HepG2 (cell line): ENCODE results near the gene NEK9. TPM values are rescaled to one million over a fixed set of nuclear protein-coding genes. Genes with fewer than 3 reads are reported as not detected.
A peak's percentile ranks its signal among the peaks of the same experiment; 100 is the strongest.

Source experiments
- ARNTL ChIP-seq: sonication (generic); formaldehyde crosslinking; IDR thresholded peaks from 2 replicates; pipeline ENCODE4 v1.4.0; 2020; ENCODE audit warnings: mild to moderate bottlenecking, missing genetic modification reagents
- HNRNPLL ChIP-seq: fragments of 200-400 bp; formaldehyde crosslinking; IDR thresholded peaks from 2 replicates; pipeline ENCODE4 v1.6.1; 2017; ENCODE audit warnings: mild to moderate bottlenecking, low read depth, low read length; ENCODE audit not compliant: poor library complexity, severe bottlenecking
- HOXA5 ChIP-seq: sonication (generic); formaldehyde crosslinking; IDR thresholded peaks from 2 replicates; pipeline ENCODE4 v1.4.0; 2020; ENCODE audit warnings: missing genetic modification reagents
- JUND ChIP-seq: sonication (generic); formaldehyde crosslinking; IDR thresholded peaks from 2 replicates; pipeline ENCODE4 v1.8.0; 2022; ENCODE audit warnings: mild to moderate bottlenecking, missing genetic modification reagents
- KAT7 ChIP-seq: IDR thresholded peaks from 2 replicates; pipeline ENCODE4 v1.6.1; 2018; ENCODE audit warnings: borderline replicate concordance, missing compliant biosample characterization
- NONO ChIP-seq, 2 experiments: fragments of 450-650 bp in 1 of 2; sonication (generic) in 1 of 2; formaldehyde crosslinking in 1 of 2; IDR thresholded peaks in 1 of 2; conservative IDR thresholded peaks in 1 of 2; 2 replicates each; pipeline versions ENCODE4 v1.6.1 to v1.8.0; 2017 to 2022; ENCODE audit warnings: mild to moderate bottlenecking in 1 of 2, missing genetic modification reagents in 1 of 2, moderate library complexity in 1 of 2
- RFXAP ChIP-seq: sonication (generic); formaldehyde crosslinking; IDR thresholded peaks from 2 replicates; pipeline ENCODE4 v1.4.0; 2020; ENCODE audit warnings: missing genetic modification reagents, borderline replicate concordance
- TAF1 ChIP-seq: sonication (generic); formaldehyde crosslinking; IDR thresholded peaks from 2 replicates; pipeline ENCODE4 v1.4.0; 2020; ENCODE audit warnings: missing genetic modification reagents
- ZFP90 ChIP-seq: sonication (generic); formaldehyde crosslinking; IDR thresholded peaks from 2 replicates; pipeline ENCODE4 v1.8.0; 2022; ENCODE audit warnings: missing genetic modification reagents, mild to moderate bottlenecking, inconsistent platforms, borderline replicate concordance
- ZNF207 ChIP-seq: fragments of 450-650 bp; IDR thresholded peaks from 2 replicates; pipeline ENCODE4 v1.6.1; 2016; ENCODE audit warnings: antibody characterized with exemption, borderline replicate concordance
- ZNF451 ChIP-seq: sonication (generic); formaldehyde crosslinking; IDR thresholded peaks from 2 replicates; pipeline ENCODE4 v1.5.0; 2020; ENCODE audit warnings: mild to moderate bottlenecking, missing genetic modification reagents
- ZNF678 ChIP-seq: sonication (generic); formaldehyde crosslinking; IDR thresholded peaks from 2 replicates; pipeline ENCODE4 v1.4.0; 2020; ENCODE audit warnings: mild to moderate bottlenecking, missing genetic modification reagents
- ZNF75D ChIP-seq: sonication (generic); formaldehyde crosslinking; IDR thresholded peaks from 2 replicates; pipeline ENCODE4 v1.8.1; 2023; ENCODE audit warnings: missing genetic modification reagents, mild to moderate bottlenecking, borderline replicate concordance
- polyA plus RNA-seq, 8 experiments: library from polyadenylated mRNA; depleted of rRNA in 3 of 8; stranded (reverse) in 7 of 8; unstranded in 1 of 8; fragments of >200 nt; fragmentation: Illumina TruSeq in 4 of 8; extraction: Trizol in 4 of 8; gene quantifications; 2 replicates each; pipeline versions ENCODE4 v1.2.1 to v1.2.3, GENCODE V29; 2011 to 2016; ENCODE audit warnings: low read depth in 4 of 8, missing spikeins in 1 of 8, mixed read lengths in 1 of 8; ENCODE audit not compliant: insufficient read depth in 1 of 8
- total RNA-seq, 5 experiments: library from RNA; depleted of rRNA; stranded (reverse); fragments of >200 nt; fragmentation: Illumina TruSeq; extraction: Trizol; gene quantifications; 2 replicates each; pipeline ENCODE4 v1.2.3, GENCODE V29; 2016; ENCODE audit warnings: low read depth in 1 of 5
- TF ChIP-seq, protein P1 (sequence below): sonication (generic); formaldehyde crosslinking; IDR thresholded peaks from 2 replicates; pipeline ENCODE4 v1.5.0; 2020; ENCODE audit warnings: mild to moderate bottlenecking, missing genetic modification reagents, moderate library complexity
- TF ChIP-seq, protein P2 (sequence below): IDR thresholded peaks from 2 replicates; pipeline ENCODE4 v1.6.1; 2016; ENCODE audit warnings: low read depth, borderline replicate concordance
- TF ChIP-seq, protein P3 (sequence below): sonication (generic); formaldehyde crosslinking; IDR thresholded peaks from 2 replicates; pipeline ENCODE4 v1.4.0; 2020; ENCODE audit warnings: mild to moderate bottlenecking, missing genetic modification reagents
- TF ChIP-seq, protein P4 (sequence below): sonication (generic); formaldehyde crosslinking; IDR thresholded peaks from 2 replicates; pipeline ENCODE4 v1.5.1; 2020; ENCODE audit warnings: mild to moderate bottlenecking, missing genetic modification reagents
- TF ChIP-seq, protein P5 (sequence below): sonication (generic); formaldehyde crosslinking; IDR thresholded peaks from 2 replicates; pipeline ENCODE4 v1.4.0; 2020; ENCODE audit warnings: mild to moderate bottlenecking, missing genetic modification reagents
- TF ChIP-seq, protein P6 (sequence below): sonication (generic); formaldehyde crosslinking; IDR thresholded peaks from 2 replicates; pipeline ENCODE4 v1.5.1; 2020; ENCODE audit warnings: missing genetic modification reagents, mild to moderate bottlenecking, borderline replicate concordance

Gene NEK9
- total and polyA plus RNA-seq, 2 of the 13 experiments (the other 11 are each of a cell fraction or from before 2014, with no cell fraction given): 16.5 to 27.3 TPM

DNA sequence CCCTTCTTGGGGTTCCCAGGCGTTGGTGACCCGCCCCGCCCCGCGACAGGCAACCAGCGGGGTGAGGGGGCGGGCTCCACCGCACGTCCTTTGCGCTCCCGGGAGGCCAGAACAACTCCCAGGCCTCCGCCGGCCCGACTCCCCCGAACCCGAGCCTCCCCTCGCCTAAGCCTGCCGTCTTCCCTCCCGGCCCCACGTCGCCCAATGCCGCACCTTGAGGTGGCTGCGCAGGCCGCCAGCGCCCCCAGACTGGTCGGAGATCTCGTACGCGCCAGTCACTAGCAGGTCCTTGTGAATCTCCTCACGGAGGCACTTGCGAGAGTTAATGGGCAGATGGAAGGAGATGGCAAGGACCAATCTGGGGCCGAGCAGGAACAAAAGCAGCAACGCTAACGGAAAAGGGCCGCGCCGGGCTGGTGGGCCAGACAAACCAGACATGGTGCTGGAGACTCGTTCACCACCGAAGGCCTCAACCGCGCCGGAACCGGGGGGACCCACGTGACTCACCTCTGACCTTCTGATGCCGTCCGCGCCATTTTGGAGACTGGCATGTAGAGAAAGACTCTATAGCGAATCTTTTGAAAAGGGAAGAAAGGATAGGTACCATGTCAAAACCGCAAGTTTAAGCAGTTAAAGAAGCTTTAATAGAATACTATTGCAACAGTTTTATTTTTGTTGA is 49.4 kb upstream of the NEK9 start, which contains the start of gene TMED10 (continued):
- TF ChIP-seq RFXAP (peak; percentile 84), JUND (CRISPR knock-in tag) (0 out of 2 replicates have a peak, but pooled peaks have one; percentile 4), ZNF75D (no peak), KAT7 (CRISPR knock-in tag) (no peak; the same call in 1 of the 2 replicates), ARNTL (peak; percentile 38; the same call in 1 of the 2 replicates), ZFP90 (CRISPR knock-in tag) (peak; percentile 90), HNRNPLL (peak; percentile 86), ZNF678 (CRISPR knock-in tag) (peak; percentile 70; the same call in 1 of the 2 replicates), HOXA5 (peak; percentile 93), NONO (IDR thresholded peaks at IDR 0.05) (no peak), NONO (CRISPR knock-in tag; conservative IDR thresholded peaks at IDR 0.05) (peak; percentile 70), TAF1 (CRISPR knock-in tag) (peak; percentile 90), ZNF207 (no peak), ZNF451 (CRISPR knock-in tag) (peak; percentile 80; the same call in 1 of the 2 replicates)
- TF ChIP-seq, protein P1, sequence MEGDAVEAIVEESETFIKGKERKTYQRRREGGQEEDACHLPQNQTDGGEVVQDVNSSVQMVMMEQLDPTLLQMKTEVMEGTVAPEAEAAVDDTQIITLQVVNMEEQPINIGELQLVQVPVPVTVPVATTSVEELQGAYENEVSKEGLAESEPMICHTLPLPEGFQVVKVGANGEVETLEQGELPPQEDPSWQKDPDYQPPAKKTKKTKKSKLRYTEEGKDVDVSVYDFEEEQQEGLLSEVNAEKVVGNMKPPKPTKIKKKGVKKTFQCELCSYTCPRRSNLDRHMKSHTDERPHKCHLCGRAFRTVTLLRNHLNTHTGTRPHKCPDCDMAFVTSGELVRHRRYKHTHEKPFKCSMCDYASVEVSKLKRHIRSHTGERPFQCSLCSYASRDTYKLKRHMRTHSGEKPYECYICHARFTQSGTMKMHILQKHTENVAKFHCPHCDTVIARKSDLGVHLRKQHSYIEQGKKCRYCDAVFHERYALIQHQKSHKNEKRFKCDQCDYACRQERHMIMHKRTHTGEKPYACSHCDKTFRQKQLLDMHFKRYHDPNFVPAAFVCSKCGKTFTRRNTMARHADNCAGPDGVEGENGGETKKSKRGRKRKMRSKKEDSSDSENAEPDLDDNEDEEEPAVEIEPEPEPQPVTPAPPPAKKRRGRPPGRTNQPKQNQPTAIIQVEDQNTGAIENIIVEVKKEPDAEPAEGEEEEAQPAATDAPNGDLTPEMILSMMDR (CRISPR knock-in tag): peak; percentile 57
- TF ChIP-seq, protein P2, sequence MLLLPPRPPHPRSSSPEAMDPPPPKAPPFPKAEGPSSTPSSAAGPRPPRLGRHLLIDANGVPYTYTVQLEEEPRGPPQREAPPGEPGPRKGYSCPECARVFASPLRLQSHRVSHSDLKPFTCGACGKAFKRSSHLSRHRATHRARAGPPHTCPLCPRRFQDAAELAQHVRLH (CRISPR knock-in tag): 0 out of 2 replicates have a peak, but pooled peaks have one; percentile 19
- TF ChIP-seq, protein P3, sequence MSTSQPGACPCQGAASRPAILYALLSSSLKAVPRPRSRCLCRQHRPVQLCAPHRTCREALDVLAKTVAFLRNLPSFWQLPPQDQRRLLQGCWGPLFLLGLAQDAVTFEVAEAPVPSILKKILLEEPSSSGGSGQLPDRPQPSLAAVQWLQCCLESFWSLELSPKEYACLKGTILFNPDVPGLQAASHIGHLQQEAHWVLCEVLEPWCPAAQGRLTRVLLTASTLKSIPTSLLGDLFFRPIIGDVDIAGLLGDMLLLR: peak; percentile 37; the same call in 1 of the 2 replicates
- TF ChIP-seq, protein P4, sequence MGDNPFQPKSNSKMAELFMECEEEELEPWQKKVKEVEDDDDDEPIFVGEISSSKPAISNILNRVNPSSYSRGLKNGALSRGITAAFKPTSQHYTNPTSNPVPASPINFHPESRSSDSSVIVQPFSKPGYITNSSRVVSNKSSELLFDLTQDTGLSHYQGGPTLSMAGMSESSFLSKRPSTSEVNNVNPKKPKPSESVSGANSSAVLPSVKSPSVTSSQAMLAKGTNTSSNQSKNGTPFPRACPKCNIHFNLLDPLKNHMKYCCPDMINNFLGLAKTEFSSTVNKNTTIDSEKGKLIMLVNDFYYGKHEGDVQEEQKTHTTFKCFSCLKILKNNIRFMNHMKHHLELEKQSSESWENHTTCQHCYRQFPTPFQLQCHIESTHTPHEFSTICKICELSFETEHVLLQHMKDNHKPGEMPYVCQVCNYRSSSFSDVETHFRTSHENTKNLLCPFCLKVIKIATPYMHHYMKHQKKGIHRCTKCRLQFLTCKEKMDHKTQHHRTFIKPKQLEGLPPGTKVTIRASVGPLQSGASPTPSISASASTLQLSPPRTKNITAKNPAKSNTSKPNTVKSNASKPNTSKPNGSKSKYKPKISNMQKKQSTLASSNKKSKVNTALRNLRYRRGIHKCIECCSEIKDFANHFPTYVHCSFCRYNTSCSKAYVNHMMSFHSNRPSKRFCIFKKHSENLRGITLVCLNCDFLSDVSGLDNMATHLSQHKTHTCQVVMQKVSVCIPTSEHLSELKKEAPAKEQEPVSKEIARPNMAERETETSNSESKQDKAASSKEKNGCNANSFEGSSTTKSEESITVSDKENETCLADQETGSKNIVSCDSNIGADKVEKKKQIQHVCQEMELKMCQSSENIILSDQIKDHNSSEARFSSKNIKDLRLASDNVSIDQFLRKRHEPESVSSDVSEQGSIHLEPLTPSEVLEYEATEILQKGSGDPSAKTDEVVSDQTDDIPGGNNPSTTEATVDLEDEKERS (CRISPR knock-in tag): peak; percentile 89
- TF ChIP-seq, protein P5, sequence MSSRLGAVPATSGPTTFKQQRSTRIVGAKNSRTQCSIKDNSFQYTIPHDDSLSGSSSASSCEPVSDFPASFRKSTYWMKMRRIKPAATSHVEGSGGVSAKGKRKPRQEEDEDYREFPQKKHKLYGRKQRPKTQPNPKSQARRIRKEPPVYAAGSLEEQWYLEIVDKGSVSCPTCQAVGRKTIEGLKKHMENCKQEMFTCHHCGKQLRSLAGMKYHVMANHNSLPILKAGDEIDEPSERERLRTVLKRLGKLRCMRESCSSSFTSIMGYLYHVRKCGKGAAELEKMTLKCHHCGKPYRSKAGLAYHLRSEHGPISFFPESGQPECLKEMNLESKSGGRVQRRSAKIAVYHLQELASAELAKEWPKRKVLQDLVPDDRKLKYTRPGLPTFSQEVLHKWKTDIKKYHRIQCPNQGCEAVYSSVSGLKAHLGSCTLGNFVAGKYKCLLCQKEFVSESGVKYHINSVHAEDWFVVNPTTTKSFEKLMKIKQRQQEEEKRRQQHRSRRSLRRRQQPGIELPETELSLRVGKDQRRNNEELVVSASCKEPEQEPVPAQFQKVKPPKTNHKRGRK (CRISPR knock-in tag): no peak
- TF ChIP-seq, protein P6, sequence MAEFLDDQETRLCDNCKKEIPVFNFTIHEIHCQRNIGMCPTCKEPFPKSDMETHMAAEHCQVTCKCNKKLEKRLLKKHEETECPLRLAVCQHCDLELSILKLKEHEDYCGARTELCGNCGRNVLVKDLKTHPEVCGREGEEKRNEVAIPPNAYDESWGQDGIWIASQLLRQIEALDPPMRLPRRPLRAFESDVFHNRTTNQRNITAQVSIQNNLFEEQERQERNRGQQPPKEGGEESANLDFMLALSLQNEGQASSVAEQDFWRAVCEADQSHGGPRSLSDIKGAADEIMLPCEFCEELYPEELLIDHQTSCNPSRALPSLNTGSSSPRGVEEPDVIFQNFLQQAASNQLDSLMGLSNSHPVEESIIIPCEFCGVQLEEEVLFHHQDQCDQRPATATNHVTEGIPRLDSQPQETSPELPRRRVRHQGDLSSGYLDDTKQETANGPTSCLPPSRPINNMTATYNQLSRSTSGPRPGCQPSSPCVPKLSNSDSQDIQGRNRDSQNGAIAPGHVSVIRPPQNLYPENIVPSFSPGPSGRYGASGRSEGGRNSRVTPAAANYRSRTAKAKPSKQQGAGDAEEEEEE (CRISPR knock-in tag): no peak
